Stimulated activated CD4-positive, alpha-beta T cell treated with anti-CD3 and anti-CD28 coated beads, Interleukin-1b, Interleukin-23, amount 100 ng/mL, for 48 hours (primary cell): Measurements from ENCODE around the gene DLX5.
"Not testable (repeated sequence)": the region's sequence is repeated elsewhere in the genome, so short reads cannot be mapped to it uniquely, and the experiment has no call there.

Experiments used
- DNase-seq: peaks from one replicate; pipeline ENCODE4 v3.0.0-alpha.2; 2020

The DLX5 gene

DNA sequence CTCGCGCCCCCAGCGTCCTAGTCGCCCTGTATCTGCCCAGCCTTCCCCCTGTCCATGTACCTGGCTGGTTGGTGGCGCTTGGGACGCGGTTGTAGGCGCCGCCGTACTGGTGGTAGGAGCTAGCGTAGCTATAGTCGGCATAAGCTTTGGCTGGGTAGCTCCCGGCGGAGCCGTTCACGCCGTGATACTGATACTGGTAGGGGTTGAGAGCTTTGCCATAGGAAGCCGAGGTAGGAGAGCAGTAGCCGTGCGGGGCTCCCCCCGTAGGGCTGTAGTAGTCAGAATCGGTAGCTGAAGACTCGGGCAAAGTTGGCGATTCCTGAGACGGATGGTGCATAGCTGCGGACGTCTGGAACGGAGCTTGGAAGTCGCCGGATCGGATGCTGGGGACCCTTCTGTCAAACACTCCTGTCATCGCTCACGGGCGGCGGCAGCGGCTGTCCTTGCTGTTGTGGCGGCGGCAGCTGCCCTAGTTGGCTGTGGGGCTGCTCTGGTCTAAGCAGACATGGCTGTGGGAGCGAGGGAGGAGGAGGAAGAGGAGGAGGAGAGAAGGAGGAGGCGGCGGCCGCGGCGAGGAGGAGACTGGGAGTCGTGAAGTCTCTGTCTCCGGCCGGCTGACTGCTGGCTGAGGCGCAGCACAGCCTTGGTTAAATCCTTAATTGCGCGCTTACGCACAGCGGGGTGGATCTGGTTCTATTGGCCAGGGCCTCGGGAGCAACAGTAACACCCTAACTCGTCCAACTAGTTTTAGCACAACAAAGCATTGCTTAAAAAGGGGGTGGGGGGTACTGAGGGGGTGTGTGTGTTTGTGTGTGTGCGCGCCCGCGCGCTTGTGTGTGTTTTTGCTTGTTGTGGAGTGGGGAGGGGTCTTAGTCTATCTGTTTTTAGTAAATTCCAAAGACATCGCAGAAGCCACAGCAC lies at the start of gene DLX5:
Gene DLX5, minus strand, starts transcription at position 623 of the 921 bp plus-strand sequence. Its CDS starts 208 bp downstream, at position 415.
- DNase-seq = peak; percentile 28

DNA sequence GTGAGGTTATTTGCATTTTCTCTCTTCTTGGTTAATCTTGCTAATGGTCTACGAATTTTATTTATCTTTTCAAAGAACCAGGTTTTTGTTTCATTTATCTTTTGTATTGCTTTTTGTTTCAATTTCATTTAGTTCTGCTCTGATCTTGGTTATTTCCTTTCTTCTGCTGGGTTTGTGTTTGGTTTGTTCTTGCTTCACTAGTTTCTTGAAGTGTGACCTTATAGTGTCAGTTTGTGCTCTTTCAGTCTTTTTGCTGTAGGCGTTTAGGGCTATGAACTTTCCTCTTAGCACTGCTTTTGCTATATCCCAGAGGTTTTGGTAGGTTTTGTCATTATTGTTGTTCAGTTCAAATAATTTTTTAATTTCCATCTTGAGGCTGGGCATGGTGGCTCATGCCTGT lies 47.4 kb upstream of the DLX5 start:
- not testable (repeated sequence) for DNase-seq

DNA sequence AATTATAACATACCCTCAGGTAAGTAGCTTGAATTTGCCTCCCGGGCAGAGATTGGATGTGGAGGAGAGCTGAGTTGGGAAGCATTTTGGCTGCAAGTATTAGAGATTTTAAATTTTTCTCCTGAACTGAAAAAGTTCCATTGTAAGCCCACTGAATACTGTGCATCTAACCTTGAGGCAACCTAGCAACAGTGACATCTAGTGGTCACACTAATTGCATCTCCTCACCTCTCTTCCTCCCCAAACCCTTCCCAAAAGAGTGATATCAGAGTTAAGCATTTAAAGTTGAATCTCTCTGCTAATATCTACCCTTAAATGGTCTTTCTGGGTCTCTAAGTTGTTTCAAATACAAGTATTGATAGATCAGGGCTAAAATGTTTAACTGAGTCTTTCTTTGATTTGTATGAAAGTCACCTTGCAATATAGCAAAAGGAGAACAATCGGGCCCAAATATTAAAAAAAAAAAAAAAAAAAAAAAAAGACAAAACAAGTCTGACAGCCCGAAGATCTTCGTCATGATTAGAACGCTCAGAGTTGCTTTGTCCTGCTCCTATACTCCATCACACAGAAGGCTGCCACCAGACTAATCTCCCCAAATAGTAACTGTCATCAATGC lies 40.4 kb upstream of the DLX5 start:
- DNase-seq = no peak

DNA sequence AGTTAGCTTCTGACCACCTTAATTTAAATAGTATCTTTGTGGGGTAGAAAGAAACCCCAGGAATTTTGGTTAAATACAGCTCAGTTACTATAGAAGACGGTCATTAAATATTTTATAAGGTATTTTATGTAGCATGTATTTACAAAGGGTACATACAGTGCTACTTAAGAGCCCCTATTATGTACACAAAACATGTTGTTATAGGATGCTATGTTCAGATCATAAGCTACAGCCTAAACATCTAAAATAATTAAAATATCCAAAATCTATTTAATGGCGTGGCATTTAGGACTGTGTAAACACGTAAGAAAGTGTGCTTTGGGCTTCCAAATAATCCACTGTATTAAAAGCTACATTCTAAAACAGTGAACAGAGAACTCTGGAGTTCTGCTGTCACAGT lies 39.4 kb upstream of the DLX5 start:
- no peak for DNase-seq

DNA sequence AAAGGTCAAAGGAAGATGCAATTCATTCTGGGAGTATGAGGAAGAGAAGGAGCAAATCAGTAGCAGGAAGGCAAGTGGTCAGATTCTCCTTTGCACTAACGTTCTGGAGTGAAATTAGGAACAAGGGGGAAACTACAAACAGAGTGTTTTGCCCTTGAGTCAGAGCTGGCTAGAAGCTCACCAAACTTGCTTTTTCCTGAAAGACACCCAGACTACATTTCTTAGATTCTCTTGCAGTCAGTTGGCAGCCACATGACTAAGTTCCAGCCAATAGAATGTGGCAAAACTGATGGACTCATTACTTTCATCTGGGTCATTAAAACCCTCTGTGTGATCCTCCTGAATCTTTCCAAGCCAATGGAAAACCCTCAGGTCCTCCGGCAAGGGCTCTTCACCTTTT lies 18.6 kb upstream of the DLX5 start:
- no peak for DNase-seq

DNA sequence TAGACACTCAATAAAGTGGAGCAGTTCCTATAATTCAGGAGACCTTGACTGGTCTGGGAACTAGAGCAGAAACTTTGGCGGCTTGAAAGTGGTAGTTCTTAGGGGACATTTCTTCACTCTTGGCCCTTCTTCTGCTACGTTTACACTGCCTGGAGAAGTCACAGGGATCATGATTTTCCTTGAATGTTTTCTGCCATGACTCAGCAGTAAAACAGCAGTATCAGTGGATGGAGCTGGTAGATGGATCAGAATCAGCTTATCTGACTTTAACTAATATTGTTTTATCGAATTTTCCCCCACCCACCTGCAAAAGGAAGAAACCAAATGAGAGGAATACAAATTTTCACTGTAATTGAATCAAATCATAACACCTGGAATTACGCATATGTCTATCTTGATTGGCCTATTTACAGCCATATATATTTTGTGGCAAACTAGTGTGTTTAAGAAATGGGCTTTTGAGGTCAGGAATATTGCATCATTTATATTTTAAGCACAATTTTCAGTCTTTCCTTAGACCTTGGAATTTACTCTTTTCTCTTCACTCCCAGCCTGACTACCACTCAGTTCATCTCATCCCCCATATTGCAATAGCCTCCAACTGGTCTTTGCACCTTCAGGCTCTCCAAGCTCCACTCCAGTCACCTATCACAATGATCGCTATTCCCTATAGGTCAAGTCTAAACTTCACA lies 14.9 kb upstream of the DLX5 start:
- no peak for DNase-seq

DNA sequence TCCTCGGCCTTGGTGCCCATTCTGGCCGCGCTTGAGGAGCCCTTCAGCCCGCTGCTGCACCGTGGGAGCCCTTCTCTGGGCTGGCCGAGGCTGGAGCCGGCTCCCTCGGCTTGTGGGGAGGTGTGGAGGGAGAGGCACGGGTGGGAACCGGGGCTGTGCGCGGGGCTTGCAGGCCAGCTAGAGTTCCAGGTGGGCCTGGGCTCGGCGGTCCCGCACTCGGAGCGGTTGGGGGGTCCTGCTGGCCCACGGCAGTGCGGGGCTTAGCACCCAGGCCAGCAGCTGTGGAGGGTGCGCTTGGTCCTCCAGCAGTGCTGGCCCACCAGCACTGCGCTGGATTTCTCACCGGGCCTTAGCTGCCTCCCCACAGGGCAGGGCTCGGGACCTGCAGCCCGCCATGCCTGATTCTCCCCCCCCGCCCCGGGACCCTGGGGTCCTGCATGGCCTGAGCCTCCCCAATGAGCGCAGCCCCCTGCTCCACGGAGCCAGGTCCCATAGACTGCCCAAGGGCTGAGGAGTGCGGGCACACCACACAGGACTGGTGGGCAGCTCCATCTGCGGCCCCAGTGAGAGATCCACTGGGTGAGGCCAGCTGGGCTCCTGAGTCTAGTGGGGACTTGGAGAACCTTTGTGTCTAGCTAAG lies 9.7 kb upstream of the DLX5 start:
- not testable (repeated sequence) for DNase-seq

DNA sequence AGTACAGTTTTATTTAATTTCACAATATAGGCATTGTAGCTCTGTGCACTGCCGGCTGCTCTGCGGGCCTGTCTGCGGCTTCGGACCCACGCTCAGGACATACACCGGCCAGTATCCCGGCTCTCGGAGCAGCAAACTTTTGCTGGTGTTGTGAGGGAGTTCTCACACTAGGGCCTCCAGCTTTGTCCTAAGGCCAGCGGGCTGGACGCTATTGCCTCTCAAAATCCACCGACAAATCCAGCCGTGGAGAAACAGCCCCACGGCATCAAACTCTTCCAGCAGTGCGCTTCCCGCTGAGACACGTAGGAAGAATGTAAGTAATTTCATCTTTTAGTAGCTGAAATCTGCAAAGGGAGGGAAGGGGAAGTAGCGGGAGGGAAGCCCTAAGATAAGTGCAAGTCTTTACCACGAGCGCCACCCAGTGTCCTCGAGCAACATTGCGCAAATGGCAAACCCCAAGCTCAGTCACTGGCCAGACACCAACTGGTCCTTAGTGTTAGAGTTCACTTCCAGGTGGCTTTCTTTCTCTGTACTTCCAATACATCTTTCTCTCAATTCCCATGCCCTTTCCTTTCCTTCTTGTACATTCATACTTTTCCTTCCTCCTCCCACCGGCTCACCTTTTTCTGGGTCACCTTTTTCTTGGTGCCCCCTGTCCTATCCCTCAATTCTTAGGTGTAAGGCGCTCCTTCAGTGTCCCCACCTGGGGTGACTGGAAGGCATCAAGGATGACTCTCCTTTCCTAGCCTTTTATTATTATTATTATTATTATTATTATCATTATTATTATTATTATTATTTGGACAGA lies 3.0 kb upstream of the DLX5 start:
- DNase-seq = peak; percentile 61

DNA sequence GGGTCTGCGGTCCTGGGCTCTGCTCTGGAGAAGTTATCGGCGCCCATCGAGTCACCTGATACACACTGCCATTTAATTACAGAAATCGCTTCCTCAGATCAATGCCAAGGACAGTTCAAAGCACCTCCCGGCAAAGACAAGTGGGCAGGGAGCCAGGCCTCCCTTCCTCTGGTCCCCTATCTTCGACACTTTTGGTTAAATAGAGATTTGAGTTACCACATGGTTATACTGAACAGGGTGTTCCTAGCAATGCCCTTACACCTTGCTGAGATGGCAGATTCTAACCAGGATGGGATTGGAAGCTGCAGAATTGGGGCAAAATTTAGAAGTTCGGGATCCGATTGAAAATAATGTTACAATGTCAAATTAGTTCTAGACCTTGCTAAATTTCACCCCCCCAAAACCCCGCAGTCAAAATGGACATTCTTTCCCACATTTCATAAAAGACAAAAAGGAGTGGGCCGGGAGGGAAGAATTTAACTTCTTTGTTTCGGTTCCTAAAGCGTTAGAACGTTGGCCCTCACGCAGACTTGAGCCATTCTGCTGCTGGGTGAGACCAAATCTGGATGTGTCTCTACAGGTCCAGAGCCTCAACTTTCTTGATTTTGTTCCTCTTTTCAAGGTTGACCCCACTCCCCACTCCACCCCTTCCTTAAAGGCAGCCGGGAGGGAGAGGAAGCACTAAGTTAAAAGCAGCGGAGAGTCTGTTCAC lies 2.2 kb upstream of the DLX5 start:
- no peak for DNase-seq

DNA sequence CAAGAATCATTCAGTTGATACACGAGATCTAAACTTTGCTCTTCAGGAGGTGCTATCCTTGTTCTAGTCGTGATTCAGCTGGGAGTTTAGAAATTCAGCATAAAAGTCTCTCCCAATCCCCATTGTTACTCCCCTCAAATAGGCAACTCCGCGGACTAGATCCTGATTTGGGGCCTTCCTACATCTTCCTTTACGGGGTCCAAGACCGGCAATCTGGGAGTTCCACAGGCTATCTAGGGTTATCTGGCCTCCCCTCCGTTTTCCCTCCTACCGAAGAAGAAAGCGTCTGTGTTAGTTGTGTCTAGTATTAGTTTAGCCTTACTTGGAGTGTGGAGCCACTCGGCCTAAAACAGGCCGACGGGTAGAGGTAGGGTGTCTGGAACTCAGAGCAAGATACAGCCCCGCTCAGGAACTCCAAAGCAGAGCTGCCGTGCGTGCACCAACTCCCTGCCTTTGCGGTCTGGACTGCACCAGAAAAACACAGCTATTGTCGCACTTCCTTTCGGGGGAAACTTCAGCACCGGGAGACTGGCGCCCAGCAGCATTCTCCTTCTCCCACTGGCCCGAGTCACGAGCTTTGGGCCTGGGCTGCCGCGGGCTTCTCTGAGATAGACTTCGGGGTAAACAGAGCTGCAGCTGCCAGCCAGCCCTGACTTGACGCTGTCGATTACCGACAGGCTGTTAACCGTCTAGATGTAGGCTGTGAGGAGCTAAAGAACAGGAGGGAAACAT lies 1.5 kb upstream of the DLX5 start:
- no peak for DNase-seq

DNA sequence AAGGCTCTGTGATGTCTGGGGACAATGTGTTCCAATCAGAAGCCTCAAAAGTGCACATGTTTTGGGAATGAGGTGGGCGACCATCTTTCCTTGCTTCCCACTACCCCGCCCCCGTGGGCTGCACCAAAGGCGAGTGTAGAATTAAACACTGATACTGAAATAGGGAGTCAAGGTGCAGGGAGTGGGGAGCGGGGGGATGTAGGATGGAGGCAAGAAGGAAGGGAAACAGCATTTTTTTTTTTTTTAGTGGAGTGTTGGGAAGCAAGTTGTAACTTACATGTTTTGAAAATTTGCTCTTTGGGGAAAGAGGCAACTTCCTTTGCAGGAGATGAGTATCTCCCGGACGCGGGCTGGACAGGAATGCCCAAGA lies 484 bp upstream of the DLX5 start:
- DNase-seq = no peak

DNA sequence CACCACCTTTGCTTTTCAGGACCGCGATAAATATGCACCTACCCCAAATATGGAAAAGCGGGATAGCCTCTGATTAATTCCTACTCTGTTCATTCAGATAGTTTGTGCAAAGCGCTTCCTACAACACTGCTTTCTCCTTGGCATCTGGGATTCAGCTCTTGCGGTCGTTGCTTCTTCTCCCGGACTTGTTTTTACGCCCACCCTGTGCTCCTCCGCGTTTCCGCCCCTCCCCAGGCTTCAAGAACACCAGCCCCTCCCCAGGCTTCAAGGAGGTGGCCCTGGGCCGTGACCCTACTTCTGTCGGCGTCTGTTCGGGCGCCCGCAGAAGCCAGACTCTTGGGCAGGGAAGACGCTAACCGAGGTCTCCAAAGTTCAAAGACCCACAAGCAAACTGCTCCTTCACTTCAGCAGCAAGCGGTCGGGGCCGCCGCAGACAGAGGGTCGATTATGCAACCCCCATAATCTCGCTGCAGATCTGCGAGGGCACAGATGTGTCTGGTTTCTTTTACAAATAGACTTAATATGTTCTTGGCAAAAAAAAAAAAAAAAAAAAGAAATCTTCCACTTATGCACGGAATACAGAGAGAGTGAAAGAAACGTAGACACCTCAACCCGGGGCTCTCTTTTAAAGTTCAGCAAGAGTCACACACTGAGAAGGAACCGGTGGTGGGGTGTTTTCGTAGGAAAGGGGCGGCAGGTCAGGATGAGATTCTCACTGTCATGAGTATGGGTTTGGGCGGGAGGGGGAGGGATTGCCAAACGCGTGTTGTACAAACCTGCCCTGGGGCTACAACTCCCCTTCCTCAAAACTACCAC lies 1.9 kb downstream of the DLX5 start:
- DNase-seq = no peak

DNA sequence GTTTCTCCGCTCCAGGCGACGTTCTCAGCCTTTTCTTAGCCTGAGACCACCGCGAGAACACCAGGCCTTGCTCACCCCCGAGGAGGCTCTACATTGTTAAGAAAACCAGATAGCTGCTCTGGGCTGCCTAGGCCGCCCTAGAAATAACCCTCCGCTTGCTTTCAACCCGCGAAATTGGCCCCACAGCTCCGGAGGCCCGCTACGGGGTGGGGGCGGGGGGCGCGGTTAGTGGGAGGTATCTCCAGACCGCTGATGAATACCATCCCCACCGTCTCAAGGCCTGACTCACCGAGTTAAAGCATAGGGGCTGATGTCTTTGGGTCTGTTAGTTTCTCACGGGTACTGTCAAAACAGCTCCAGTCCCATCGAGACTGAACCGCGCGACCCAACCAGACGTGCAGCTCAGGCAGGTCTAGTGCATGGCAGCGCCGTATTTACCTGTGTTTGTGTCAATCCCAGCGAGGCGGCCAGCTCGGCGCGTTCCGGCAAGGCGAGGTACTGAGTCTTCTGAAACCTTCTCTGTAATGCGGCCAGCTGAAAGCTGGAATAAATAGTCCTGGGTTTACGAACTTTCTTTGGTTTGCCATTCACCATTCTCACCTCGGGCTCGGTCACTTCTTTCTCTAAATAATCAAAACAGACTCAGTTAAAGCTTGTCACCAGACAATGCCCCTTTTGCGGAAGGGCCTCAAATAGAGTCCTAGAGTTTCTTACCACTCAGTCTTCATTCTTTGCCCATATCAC lies 2.7 kb downstream of the DLX5 start:
- DNase-seq = no peak

DNA sequence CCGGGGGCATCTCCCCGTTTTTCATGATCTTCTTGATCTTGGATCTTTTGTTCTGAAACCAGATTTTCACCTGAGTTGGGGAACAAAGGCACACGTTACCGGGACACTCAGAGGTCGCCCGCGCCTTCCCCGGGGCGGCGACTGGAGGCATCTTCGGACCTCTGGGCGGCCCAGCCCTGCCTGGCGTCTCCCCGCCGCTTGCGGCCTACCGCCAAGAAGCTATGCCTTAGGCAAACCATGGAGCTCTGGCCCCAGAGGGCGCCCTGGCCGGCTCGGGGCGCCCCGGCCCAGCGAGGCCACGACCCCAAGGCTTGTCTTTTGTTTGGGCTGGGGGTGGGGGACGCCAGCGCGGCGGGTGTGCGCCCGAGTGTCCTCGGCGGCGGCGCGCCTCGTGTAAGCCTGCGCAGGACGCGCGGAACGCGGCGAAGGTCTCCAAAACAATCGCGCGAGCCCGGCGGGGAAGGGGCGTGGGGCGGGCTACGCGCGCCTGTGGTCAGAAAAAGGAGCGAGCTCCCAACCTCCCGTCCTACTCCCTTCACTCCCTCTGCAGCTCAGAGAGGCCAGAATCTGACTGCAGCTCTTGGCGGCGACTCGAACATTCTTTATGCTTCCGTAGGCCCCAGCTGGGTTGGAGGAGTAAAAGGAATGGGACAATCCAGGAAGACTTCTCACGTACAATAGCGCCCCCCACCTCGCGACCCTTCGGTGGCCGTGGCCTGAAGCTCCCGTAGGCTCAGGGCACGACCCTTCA lies 3.5 kb downstream of the DLX5 start:
- no peak for DNase-seq

DNA sequence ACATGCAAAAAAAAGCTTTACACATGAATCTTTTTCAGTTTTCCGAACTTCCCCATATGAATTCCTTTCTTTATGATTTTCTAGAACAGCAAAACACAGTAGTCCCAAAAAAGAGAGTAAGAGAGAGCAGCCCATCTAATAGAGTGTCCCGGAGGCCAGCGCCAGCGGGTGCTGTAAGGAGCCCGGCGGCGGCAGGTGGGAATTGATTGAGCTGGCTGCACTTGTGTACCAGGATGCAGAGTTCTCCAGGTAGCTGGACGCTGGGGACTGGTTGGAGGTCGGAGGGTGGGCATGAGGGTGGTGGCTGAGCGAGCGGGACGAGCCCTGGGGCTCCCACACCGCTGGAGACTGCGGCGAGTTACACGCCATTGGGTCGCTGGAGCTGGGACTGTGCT lies 4.0 kb downstream of the DLX5 start:
- DNase-seq = no peak

DNA sequence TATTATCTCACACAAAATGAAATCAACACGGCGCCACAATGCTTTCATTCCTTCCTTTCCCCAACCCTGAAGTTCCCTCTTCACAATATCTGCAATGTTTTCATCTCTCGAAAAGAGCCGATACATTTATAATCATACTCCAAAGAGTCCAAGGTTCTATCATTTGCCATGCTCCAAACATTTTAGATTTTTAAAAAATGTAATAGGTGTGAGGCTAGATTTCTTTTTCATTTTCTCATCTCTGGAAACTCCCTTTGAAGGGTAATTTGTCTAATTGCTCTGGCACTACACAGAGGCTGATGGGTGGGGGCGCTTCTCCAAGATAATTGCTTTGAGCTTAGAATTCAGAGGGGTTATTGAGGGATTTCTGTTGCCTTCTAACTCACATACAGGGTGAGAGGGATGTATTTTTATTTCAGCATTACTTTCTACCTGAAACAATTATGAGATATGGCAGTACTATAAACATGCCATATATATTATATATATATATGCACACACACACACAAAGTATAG lies 4.9 kb downstream of the DLX5 start:
- DNase-seq = no peak

DNA sequence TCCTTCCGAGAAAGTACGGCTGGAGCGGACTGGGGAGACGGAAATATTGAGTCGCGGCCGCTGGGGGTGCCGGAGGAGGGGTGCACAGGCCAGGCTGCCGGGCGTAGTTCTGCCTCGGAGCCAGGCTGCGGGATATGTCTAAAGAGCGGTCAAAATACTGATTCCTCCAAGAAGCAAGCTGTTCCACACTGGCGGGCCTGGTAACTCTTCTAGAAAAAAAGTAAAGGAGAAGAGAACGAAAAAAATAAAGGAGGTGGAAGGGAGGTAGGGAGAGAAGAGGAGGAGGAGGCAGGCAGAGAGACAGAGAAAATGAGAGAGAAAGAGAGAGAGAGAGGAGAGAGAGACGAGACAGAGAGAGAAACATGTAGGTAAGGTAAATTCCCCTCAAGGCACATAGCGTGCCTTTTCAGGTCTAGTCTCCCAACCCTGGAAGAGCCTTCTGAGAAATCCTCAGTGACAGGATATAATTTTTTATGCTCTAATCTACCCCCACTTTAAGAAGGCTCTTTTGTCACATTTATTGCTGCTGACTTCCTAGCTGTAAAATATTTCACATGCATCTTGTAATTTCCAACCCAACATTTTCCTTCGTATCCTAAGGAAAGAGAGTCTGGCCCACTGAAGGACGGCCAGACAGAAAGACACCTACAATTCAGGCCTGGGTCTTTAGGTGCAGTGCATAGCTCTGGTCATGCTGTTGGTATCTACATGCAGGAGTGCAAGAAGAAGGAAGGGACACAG lies 5.7 kb downstream of the DLX5 start:
- no peak for DNase-seq

DNA sequence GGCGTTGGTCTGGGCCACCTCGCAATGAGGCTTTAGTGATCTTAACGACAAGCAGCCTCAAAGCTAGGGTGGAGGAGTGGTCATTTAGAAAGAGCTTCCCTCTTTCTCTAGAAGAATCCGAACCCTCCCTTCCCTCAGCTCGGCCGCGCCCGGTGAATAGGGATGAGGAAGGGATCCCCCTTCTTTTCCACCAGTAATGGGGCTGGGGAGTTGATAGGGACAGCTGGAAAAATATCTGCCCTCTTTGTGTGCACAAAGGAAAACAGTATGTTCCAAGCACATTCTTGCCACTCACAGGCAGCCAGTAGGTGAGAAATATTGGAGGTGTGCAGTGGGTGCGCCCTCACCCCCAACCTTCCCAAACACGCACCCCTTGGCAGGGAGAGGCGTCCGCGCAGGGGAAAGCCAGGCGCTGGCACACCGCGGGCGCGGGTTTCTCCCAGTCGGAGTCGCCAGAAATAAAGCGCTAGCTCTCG lies 6.5 kb downstream of the DLX5 start:
- DNase-seq = no peak
